NCI-H1930 (cell line): ENCODE results near the gene HNMT.

Experiments used
- DNase-seq, 2 experiments: peaks; one replicate each; lab custom pipeline; 2025; lab: John Stamatoyannopoulos, UW

Gene HNMT

GRCh38 chr2:138058427-138058826 lies 94.2 kb downstream of the HNMT start:
- DNase-seq: no peak

- no peak for DNase-seq
These were observed 95.4 kb downstream of the HNMT start for GRCh38 chr2:138059487-138060300.

DNA sequence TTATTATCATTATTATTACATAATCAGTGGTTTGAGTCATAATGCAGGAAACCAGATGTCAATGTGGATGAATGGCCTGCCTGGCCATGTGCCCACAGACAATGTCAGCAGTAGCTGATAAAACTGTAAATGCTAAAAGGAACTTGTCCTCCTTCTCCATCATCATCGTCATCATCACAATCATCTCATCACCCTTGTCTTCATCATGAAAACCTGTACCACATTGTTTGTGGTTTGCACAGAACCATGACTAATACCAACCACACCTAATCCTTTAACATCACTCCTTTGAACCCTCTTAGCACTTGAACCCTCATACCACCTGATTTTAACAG lies 96.0 kb downstream of the HNMT start:
- DNase-seq: peak; percentile 32 to 43

- DNase-seq: no peak
These were observed 97.7 kb downstream of the HNMT start for GRCh38 chr2:138061961-138062360.

DNA sequence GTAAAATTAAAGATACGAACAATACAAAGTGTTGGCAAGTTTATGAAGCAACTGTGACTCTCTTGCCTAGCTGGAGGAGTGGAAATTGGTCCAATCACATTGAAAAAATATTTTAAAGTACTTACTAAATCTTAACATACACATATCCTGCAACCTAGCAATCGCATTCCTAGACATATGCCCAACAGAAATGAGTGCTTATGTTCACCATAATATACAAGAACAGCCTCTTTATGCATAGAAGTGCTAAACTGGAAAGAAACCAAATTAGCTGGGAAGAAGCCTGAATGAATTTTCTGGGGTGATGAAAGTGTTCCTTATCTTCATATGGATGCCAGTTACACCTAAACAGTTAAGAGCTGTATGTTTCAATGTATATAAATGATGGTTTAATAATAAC lies 98.9 kb downstream of the HNMT start:
- DNase-seq: no peak
